GM19372 (cell line): ENCODE results near the gene HABP2.

Experiments
- ATAC-seq: cut with Tn5 transposase; IDR thresholded peaks from one replicate; pipeline ENCODE4 v1.9.1; 2021; ENCODE audit warnings: mild to moderate bottlenecking, low read depth, moderate library complexity; ENCODE audit not compliant: unreplicated experiment

Gene HABP2

GRCh38 chr10:113552701-113553100, at the start of gene HABP2:
Gene HABP2, plus strand, starts transcription at chr10:113553053. Its CDS starts 69 bp downstream, at chr10:113553122.
- no peak for ATAC-seq

DNA sequence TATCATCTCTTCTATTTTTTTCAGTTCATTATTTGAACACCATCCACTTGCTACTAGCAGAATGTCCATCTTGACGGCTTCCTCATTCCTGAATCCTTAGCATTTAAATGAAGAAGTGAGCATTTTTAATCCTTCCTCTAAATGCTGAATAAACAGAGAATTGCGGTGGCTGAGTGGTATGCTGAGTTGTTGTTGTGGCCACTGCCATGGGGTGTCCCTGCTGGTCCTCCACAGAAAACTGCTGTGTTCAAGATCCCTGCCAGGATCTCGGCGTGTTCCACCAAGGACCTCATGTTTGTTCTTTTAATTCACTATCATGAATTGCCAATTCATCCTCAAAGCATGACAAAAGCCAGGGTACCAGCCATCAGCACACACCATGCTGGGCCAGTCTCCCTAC, 48.9 kb upstream of the HABP2 start:
- ATAC-seq = no peak

DNA sequence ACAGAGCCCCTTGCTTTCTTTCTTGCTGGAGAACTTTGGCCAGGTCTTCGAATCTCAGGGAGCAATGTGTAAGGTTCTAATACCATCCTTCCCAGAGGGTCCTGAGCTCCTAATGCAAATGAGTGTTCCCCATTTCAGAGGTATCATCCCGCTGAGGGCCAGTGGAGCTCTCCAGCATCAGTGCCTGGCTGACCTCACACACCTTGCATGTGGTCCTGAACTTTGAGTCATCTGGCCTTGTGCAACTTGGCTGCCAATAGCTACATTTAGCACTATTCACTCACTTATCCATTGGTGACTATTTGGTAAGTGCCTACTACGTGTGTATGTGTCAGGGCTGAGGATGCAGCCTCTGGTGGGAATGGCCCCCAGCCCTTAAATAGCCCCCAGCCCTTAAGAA, 48.4 kb upstream of the HABP2 start:
- ATAC-seq = no peak

DNA sequence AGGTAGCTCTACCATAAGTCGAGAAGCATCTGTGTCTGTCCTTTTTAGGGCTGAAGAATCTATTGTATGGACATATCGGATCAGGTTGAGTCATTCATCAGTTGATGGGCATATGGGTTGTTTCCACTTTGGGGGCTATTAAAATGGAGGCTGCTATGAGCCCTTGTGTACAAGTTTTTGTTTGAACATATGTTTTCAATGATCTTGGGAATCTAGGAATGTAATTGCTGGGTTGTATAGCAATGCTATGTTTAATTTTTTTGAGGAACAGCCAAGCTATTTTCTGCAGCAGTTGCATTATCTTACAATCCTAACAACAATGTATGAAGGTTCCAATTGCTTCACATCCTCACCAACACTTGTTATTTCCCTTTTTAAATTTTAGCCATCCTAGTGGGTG, 46.4 kb upstream of the HABP2 start:
- ATAC-seq = no peak

DNA sequence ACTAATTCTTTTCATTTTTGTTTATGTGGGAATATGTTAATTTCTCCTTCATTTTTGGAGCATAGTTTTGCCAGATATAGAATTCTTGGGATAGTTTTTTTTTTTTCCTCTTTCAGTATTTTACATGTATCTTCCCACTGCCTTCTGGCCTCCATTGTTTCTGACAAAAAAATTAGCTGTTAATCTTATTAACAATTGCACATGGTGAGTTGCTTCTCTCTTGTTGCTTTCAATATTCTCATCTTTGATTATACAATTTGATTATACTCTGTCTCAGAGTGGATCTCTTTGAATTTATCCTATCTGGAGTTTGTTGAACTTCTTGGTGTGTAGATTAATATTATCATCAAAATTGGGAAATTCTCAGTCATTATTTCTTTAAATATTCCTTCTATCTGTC, 41.4 kb upstream of the HABP2 start:
- ATAC-seq = no peak

- no peak for ATAC-seq
Observed at GRCh38 chr10:113515161-113515560, 37.7 kb upstream of the HABP2 start.

DNA sequence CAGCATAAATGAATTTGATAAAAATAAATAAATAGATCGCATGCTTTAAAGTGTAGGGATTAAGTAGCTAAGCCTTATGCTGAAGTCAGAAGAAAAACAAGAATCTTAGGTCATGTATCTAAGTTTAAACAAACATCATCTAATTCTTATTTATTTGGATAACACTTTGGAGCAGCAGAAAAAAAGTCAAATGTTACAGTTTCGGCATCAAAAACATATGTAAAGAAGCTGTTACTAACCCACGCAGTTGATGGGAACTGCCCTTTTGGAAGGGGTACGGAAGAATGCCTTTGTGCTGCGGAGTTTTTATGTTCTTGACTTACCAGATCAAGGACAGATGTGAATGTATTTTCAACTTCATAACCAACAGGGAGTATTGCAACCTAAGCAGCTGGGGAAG, 37.3 kb upstream of the HABP2 start:
- no peak for ATAC-seq

- no peak for ATAC-seq
Observed at GRCh38 chr10:113516061-113516460, 36.8 kb upstream of the HABP2 start.

GRCh38 chr10:113517165-113517900, 35.5 kb upstream of the HABP2 start:
- ATAC-seq = no peak

DNA sequence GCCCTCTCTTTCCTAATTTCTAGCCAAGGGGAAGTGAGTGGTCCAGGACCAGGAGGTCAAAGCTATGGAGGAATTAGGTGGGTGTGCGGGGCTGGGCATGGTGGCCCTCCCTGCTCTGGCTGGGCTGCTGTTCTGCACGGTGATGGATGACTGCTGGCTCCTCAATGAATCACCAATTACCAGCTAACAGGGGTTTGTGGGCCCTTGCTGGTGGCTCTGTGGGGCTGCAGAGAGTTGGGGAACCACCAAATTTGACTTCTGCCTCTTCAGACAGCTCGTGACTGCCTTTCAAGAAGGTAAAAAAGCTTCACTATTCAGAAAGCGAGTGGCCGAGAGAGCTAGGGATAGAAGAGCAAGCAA, 35.0 kb upstream of the HABP2 start:
- ATAC-seq = no peak

DNA sequence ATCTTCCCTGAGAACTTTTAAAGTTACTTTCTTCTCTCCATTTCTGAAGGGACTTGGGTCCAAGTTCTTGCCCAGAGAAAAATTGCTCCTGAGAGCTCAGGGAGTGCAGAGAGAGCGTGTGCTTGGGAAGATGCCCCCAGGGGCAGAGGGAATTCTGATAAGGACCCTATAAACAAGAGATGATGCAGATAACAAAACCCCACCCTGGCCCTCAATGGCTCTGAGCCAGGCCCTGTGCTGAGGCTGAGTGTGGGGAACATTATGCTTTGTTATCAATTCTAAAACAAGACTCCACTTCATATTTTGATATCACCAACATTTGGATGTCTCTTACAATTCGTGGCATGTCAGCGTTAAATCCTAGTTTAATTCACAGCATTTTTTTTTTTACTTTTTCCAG, 34.4 kb upstream of the HABP2 start:
- no peak for ATAC-seq

DNA sequence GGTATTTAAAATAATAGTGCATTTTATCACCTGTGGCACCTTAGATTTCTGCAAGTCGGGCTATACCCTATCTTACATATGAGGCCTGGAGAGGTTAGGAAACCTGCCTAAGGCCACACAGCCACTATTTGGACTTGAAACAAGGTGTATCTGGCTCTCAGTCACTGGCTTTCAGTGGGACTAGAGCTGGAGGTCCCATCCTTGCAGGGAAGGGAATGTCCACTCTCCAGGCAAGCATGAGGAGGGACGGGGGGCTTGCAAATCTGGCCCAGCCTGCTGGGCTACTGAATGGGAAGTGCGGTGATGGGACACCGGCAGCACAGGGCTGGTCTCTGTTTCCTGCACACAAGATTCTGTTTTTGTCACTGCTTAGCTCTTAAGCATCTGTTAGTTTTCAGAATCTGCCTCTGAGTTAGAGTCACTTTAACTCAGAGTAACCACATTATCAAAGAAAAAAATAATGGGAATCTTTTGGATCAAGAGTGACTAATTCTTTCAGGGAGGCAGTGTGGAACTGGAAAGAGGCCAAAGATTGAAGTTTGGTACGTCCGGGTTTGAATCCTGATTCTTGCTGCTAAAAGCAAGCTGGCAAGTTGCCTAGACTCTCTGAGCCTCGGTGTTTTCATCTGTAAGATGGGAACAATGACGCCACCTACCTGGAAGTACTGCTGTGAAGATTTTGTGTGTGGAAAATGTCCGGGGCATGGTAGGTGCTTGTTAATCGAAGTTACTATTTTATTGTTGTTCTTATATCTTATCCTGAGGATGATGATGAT, 33.8 kb upstream of the HABP2 start:
- no peak for ATAC-seq

DNA sequence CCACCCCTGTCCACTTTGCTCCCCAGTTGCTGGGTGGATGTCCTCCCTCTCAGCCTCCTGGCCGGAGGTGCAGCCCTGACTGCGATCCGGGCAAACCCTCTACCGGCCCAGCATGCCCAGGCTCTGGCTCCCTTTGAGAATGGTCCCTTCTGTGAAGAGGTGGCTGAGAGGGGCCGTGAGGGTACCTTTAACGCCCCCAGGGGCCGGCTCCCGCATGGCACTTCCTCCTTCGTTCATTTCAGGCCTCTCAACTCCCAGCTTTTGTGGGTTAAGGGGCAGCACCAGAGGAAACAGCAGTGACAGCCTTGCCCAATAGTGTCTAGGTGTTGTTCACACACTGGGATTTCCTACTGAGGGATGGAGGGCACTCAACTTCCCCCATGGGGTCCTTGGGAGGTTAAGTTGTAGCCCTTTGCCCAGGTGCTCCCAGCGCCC, 33.2 kb upstream of the HABP2 start:
- no peak for ATAC-seq

GRCh38 chr10:113520261-113520660, 32.6 kb upstream of the HABP2 start:
- ATAC-seq = no peak

DNA sequence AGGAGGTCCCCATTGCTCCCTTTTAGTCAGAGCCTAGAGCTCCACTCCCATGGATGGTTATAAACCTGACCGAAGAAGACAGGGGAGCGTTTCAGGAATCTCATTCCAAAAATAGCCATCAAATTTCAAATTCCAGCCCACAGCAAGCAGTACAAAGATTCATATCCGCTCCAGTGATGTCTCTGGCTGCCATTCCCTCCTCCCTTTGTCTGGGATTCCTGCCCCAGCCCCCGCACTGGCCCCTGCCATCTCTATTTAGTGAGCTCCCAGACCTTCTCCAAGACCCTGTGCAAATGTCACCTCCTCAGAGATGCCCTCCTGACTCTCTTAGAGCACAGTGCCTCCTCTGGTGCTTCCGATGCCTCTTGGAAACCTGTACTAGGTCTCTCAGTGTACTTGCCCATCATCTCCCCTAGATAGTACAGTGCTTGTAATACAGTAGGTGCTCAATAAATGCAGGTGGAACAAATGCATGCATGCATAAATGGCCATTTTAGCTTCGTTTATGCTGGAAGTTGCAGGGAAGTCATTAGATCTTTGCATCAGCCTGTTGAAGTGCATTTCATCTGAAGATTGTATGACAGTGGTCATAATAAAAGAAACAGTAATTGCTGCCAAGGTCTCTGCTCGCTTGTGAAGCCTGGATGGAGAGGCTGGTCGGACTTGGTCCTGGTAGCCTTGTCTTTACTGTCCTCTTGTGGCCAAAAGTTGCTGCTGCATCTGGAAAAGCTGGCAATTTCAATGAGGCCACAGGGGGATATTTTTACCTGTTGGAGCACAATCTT, 32.0 kb upstream of the HABP2 start:
- no peak for ATAC-seq

DNA sequence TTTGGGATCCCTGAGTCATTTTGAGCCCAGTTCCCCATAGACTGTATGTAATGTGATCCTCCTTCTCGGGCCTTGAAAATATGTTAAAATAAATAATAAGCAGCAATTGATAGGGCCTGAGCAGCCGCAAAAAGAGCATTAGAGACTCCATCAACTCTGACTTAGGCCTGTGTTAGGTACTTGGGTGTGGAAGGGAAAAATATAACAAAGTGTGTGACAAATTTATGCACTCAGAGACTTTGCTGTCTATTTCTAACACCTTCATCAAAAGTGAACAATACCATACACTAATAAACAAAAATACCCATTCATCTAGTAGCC, 31.4 kb upstream of the HABP2 start:
- no peak for ATAC-seq

DNA sequence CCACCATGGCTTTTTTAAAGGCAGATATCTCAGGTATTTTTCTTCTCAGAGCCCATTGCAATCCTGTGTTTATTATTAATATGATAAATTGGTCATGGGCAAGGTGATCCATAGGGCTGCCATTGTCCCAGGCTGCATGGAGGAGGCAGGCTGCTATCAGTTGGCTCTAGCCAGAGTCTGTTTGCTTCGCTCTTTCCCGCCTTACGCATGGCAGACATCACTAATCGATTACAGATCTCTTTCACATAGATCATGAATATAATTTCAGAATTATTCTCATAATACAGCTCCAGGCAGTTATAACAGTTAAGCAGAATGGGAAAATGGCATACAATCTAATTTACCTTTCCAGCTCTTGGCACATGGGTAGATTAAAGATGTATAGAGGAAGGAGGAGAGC, 30.4 kb upstream of the HABP2 start:
- no peak for ATAC-seq

DNA sequence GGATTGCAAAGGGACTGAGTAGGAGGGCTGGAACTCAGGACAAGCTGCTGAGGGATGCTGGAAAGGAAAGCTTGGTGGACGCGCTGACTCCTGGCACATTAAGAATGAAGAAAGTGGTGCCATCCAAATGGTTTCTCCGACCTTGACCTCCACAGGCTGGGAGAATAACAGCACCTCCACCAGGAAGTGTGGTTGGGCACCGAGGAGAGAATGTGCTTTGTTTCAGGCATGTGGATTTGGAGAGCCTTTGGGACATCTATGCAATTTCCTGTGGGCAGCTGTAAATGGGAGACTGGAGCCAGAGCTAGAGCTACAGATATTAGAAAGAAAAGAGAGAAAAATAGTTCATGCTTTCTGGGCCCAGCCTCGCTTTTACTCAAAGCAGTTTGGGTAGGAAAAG, 29.8 kb upstream of the HABP2 start:
- no peak for ATAC-seq

DNA sequence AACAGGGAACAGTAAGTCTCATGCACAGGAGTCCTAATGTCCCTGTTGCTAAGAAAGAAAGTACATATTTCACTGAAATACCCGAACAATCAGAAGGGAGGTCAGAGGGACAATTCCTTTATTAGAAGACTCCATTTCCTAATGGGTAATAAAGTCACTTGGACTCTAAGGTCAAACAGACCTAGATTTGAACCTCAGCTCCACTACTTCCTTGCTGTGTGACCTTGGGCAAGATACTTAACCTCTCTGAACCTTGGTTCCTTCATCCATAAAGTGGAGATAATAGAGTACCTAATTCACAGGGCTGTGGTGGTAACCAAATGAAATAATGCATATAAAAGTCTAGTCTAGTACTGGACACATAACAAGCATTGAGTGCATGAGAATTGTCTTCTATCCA, 29.2 kb upstream of the HABP2 start:
- no peak for ATAC-seq

DNA sequence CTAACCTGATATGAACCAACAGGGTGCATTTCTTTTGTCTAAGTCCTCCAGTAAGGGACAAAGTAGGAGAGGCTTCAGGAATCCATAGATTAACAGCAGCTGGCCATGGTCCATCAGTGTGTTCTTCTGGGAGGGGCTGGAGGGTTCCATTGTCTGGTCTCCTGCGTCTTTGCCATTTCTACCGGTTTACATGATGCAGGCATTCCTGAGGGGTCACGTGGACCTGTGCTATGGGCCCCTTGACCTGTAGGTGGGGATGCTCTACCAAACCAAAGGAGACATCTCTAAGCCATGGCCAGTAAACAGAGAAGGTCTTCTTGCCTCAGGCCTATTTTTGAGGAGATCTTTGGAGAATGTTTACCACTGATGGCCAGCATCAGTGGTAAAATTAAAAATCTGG, 28.7 kb upstream of the HABP2 start:
- ATAC-seq = no peak
